ENCODE results near the gene STRIP1.

DNA sequence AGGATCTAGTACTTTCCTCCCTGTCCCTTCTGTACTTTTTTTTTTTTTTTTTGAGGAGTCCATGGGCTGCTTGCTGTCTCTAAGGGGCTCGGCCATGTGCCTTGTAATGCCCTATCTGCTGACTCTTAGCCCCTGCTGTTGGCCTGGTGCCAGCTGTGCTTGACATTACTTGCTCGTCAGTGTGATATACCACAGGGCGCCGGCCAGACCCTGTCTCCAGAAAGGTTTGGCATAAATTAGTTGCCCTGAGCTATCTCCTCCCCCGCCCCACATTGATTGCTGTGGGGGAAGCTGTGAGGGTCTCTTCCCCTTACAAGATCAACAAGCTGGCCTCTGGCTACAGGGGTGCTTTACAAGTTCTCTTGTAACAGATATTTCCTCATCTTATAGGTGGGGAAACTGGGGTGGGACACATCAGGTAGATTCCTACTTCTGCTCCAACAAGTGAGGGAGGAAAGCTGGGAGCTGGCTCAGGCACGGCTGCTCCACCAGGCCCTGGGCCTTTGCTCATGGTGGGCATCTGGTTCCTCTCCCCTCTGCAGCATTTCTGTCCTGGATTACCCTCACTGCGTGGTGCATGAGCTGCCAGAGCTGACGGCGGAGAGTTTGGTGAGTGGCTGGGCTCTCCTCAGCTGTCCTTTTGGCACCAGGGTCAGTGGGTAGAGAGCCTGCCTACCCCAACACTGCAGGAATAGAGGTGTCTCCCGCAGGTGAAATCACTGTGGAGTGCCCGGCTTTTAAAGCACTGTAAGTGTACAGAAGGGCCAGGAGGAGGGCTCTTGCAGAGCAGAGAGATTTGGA lies 15.6 kb downstream of the STRIP1 start:
- TF ChIP-seq, protein P1, sequence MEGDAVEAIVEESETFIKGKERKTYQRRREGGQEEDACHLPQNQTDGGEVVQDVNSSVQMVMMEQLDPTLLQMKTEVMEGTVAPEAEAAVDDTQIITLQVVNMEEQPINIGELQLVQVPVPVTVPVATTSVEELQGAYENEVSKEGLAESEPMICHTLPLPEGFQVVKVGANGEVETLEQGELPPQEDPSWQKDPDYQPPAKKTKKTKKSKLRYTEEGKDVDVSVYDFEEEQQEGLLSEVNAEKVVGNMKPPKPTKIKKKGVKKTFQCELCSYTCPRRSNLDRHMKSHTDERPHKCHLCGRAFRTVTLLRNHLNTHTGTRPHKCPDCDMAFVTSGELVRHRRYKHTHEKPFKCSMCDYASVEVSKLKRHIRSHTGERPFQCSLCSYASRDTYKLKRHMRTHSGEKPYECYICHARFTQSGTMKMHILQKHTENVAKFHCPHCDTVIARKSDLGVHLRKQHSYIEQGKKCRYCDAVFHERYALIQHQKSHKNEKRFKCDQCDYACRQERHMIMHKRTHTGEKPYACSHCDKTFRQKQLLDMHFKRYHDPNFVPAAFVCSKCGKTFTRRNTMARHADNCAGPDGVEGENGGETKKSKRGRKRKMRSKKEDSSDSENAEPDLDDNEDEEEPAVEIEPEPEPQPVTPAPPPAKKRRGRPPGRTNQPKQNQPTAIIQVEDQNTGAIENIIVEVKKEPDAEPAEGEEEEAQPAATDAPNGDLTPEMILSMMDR (IDR thresholded peaks at IDR 0.05; ENCODE audit: insufficient read depth, low read length, poor library complexity, severe bottlenecking): no peak
- no peak for TF ChIP-seq EZH2phosphoT487 (conservative IDR thresholded peaks at IDR 0.05; ENCODE audit: low read length)

Measured in SU-DHL-6 (cell line).